NCI-H1092 treated with DMSO at 0.1 percent for 48 hours (cell line): ENCODE results near the gene OR52E2.

Experiments used
- DNase-seq: peaks from one replicate; lab custom pipeline; 2025; lab: John Stamatoyannopoulos, UW

The OR52E2 gene

GRCh38 chr11:5011254-5011653 is 48.2 kb downstream of the OR52E2 start:
- DNase-seq = no peak
